HG03139 (cell line): Measurements from ENCODE around the gene STK35.
"Not testable (repeated sequence)": the region's sequence is repeated elsewhere in the genome, so short reads cannot be mapped to it uniquely, and the experiment has no call there.

Experiments
- ATAC-seq: cut with Tn5 transposase; IDR thresholded peaks from one replicate; pipeline ENCODE4 v1.9.1; 2021; ENCODE audit not compliant: unreplicated experiment

Gene STK35

DNA sequence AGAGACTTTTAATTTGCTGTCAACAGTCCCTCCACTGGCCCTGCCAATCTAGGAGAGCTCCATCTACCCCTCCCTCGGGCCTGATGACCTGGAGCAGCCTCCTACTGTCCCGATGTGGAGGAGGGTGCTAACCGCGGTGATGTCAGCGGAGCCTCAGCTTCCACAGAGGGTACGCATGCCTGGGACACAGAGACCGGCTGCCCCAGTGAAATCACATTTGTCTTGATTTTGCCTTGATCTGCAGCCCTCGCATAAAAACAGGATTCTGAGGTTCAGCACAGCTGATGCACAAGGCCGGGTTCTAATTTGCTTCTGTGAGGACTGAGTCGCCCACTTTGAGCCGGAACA lies 77.6 kb downstream of the STK35 start:
- no peak for ATAC-seq

DNA sequence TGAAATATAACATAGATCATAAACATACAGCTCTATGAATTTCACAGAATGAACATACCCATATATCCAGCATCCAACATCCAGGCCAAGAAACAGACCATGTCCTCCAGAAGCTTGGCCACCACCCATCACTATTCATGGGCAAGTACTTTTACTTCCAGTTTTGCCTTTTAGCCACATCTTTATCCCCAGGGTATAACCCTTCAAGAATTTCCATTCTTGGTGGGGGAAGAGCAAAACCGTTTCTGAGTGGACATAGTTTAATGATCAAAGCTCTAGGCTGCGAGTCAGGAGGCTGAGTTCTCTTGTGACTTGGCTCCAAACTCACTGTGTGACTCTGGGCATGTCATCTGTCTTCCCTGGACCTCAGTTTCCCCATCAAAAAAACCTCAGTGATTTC lies 78.3 kb downstream of the STK35 start:
- no peak for ATAC-seq

DNA sequence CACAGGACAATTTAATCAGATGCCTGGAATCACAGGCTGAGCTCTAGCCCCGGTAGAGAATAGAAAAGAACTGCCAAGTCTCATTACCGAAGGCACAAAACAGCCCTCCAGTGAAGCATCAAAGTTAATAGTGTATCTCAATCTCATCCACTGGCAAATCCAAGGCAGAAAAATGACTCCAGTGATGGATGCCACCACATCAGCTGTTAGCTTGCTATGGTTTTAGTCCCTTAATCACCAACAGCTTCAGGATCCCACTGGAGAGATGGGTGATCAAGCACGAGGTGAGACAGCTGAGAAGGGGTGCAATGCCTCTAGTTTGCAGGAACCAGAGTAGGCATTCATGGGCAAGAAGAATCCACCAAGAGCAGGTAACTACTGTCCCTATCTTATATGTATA lies 81.8 kb downstream of the STK35 start:
- ATAC-seq: no peak

DNA sequence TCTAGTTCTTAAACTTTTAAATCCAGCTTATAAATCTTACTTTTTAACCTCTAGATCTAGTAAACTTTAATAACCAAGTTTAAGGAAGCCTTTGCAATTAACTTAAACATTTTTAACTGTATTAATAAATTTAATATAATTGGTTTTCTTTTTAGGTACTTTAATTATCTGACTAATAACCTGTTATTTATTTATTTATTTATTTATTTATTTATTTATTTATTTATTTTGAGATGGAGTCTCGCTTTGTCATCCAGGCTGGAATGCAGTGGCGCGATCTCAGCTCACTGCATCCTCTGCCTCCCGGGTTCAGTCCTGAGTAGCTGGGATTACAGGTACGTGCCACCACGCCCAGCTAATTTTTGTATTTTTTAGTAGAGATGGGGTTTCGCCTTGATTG lies 83.3 kb downstream of the STK35 start:
- ATAC-seq: not testable (repeated sequence)

DNA sequence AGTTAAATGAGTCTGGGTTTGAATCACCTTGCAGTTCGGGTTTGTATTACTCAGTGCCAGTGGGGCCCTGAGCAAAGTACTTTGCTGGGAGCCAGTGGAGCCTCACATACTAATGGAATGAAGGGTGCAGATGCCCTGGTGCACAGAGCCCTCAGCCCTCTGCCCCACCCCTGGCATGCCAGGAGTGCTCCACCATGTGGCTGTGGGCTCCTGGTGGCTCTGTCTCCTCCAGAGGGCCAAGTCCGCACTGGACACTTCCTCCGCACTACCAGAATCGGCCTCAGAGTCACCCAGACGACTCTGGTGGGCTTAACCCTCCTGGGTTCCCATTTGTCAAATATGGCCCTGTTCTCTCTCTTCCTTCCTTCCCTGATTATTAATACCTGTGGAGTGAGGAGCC lies 94.0 kb downstream of the STK35 start:
- ATAC-seq: no peak

DNA sequence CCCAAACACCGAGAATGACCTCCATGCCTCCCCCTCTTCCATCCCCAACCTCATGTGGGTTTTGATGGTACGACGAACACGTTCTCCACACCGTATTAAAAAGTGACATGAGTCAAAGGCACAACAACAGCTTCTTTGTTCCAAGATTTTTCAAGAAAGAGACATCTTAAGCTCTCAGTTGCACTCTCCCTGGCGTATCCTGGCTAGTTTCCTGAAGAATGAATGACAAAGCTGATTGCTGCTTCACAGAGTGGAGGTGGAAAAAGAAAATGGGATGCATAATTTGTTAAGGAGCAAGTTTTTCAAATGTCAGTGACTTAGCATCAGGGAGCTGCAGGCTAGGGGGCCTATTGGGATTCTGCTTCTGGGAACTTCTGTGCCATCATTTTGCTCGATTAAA lies 95.5 kb downstream of the STK35 start:
- ATAC-seq: no peak
